H54 (cell line): Measurements from ENCODE around the gene DNMT3A.
"Not testable (repeated sequence)": the region's sequence is repeated elsewhere in the genome, so short reads cannot be mapped to it uniquely, and the experiment has no call there.

Experiments
- DNase-seq: peaks from one replicate; pipeline ENCODE4 v3.0.0; 2011; ENCODE audit warnings: low spot score, mixed read lengths; ENCODE audit not compliant: insufficient read length
- FAIRE-seq: peaks from 3 replicates; lab custom pipeline; 2011; peaks lifted over from hg19 to GRCh38; lab: Jason Lieb, UNC
- POLR2A ChIP-seq: IDR thresholded peaks from 2 replicates; pipeline ENCODE4 v1.6.1; 2011; ENCODE audit warnings: low read depth, mild to moderate bottlenecking, low read length

DNMT3A gene

GRCh38 chr2:25230948-25231311 lies 110.8 kb downstream of the DNMT3A start:
- no peak for TF ChIP-seq POLR2A
- FAIRE-seq (no peak), DNase-seq (no peak)

- no peak for FAIRE-seq
- DNase-seq = no peak
- no peak for TF ChIP-seq POLR2A
Observed at GRCh38 chr2:25230198-25230947, 111.4 kb downstream of the DNMT3A start.

GRCh38 chr2:25229279-25230197 lies 112.2 kb downstream of the DNMT3A start:
- no peak for DNase-seq
- no peak for FAIRE-seq
- TF ChIP-seq POLR2A = no peak

GRCh38 chr2:25228848-25229278 lies 112.9 kb downstream of the DNMT3A start:
- TF ChIP-seq POLR2A = no peak
- FAIRE-seq (no peak), DNase-seq (peak; percentile 97)

- TF ChIP-seq POLR2A = no peak
- FAIRE-seq (no peak), DNase-seq (no peak)
Observed at GRCh38 chr2:25227576-25227975, 114.1 kb downstream of the DNMT3A start.

- DNase-seq = no peak
- no peak for TF ChIP-seq POLR2A
- no peak for FAIRE-seq
Observed at GRCh38 chr2:25226827-25227226, 114.9 kb downstream of the DNMT3A start.

GRCh38 chr2:25222477-25223121 lies 119.1 kb downstream of the DNMT3A start:
- no peak for FAIRE-seq
- no peak for TF ChIP-seq POLR2A

GRCh38 chr2:25221579-25221978 lies 120.1 kb downstream of the DNMT3A start:
- DNase-seq = no peak
- FAIRE-seq = no peak
- no peak for TF ChIP-seq POLR2A

More at GRCh38 chr2:25222477-25223121, 119.1 kb downstream of the DNMT3A start:
- no peak for DNase-seq

GRCh38 chr2:25220313-25220712 lies 121.4 kb downstream of the DNMT3A start:
- no peak for FAIRE-seq
- DNase-seq = no peak
- TF ChIP-seq POLR2A = no peak

- DNase-seq = no peak
- no peak for FAIRE-seq
- no peak for TF ChIP-seq POLR2A
Observed at GRCh38 chr2:25219621-25220020, 122.1 kb downstream of the DNMT3A start.

GRCh38 chr2:25218100-25218499 lies 123.6 kb downstream of the DNMT3A start:
- TF ChIP-seq POLR2A = no peak
- FAIRE-seq = no peak
- DNase-seq = no peak

- DNase-seq (no peak), FAIRE-seq (no peak)
- TF ChIP-seq POLR2A = no peak
Observed at GRCh38 chr2:25215948-25216679, 125.6 kb downstream of the DNMT3A start.

GRCh38 chr2:25215232-25215631 lies 126.5 kb downstream of the DNMT3A start:
- FAIRE-seq (no peak), DNase-seq (no peak)
- TF ChIP-seq POLR2A = no peak

- no peak for TF ChIP-seq POLR2A
- FAIRE-seq (no peak), DNase-seq (no peak)
Observed at GRCh38 chr2:25213229-25213628, 128.5 kb downstream of the DNMT3A start.

- DNase-seq, FAIRE-seq: not testable (repeated sequence)
Observed at GRCh38 chr2:25210923-25211322, 130.8 kb downstream of the DNMT3A start.
